Measurements from ENCODE around the gene HBS1L. TPM values are rescaled to one million over a fixed set of nuclear protein-coding genes. Genes with fewer than 3 reads are reported as not detected.

Gene HBS1L
- total and polyA plus RNA-seq, 9 of the 15 experiments (the other 6 are each of a cell fraction or from before 2014, with no cell fraction given), result 101 to 199 (median 145) TPM

- Histone ChIP-seq H3K27ac (ENCODE audit: extremely low read depth, low read depth, low read length) (no peak overlapping the region), H3K9ac (ENCODE audit: insufficient read depth in 1 of 2, low read depth in 2 of 2, low read length in 2 of 2) (no peak overlapping the region), H2AFZ (ENCODE audit: low read depth, low read length) (no peak overlapping the region), H3K4me3 (no peak overlapping the region), H3K9me3 (replicated peaks; ENCODE audit: control insufficient read depth, insufficient read depth, low read depth, low read length) (no peaks in the 10 kb centered on the region), H3K4me2 (ENCODE audit: insufficient read depth, low read length) (no peak overlapping the region), H3K9me1 (ENCODE audit: control insufficient read depth, insufficient read depth, low read length) (no peaks in the 10 kb centered on the region), H3K4me1 (replicated peaks in 1 of 2; ENCODE audit: control insufficient read depth in 2 of 2, insufficient read depth in 2 of 2, low read length in 2 of 2) (peaks cover 2 to 5% of the 10 kb centered on the region in 2 experiments; a peak in 1 of 5 replicates), H3K27me3 (ENCODE audit: control insufficient read depth in 2 of 2, insufficient read depth in 2 of 2, low read length in 2 of 2) (no peaks in the 10 kb centered on the region), H3K36me3 (ENCODE audit: control insufficient read depth, insufficient read depth, low read length) (peaks cover 25% of the 10 kb centered on the region; the same call in 1 of the 3 replicates), H4K20me1 (replicated peaks; ENCODE audit: control insufficient read depth, insufficient read depth, low read length) (no peaks in the 10 kb centered on the region), H3K79me2 (ENCODE audit: control insufficient read depth, insufficient read depth, low read length) (peaks cover 72% of the 10 kb centered on the region)
- no peak for ATAC-seq
- FAIRE-seq, result no peak
- TF ChIP-seq POLR2AphosphoS2 (IDR thresholded peaks at IDR 0.05; ENCODE audit: low read length) (no peak), NEUROD1 (IDR thresholded peaks at IDR 0.05; ENCODE audit: borderline replicate concordance, low read depth, low read length, partially characterized antibody) (no peak), MAFF (IDR thresholded peaks at IDR 0.05; ENCODE audit: low read length) (no peak), ZBTB40 (IDR thresholded peaks at IDR 0.05) (no peak), ZBTB40 (CRISPR knock-in tag; IDR thresholded peaks at IDR 0.05) (no peak), TRIM28 (IDR thresholded peaks at IDR 0.05) (no peak)
- BruUV-seq (replicated peaks), result no TSS peak
- no peak for DNase-seq (ENCODE audit: extremely low read depth in 1 of 4, low spot score in 3 of 4)
- intact Hi-C loops (cut with micrococcal nuclease), result no loop called here
- ChIA-PET POLR2A (no interaction called here), CTCF (ENCODE audit: low intra/inter-chr PET ratio) (no interaction called here)
- 94% methylated on average over 1 of the region's 1 CpG for WGBS (ENCODE audit: insufficient coverage, low coverage, missing lambda C conversion rate)
- in situ Hi-C loops (cut with MboI), result no loop called here
Observed at GRCh38 chr6:135018941-135019340, 35.7 kb downstream of the HBS1L start.
